GM21528 (cell line): ENCODE measurements around the gene TEX48.

Source experiments
- ATAC-seq: cut with Tn5 transposase; IDR thresholded peaks from one replicate; pipeline ENCODE4 v1.9.1; 2021; ENCODE audit warnings: mild to moderate bottlenecking, moderate library complexity; ENCODE audit not compliant: unreplicated experiment, low FRiP score

TEX48 gene

DNA sequence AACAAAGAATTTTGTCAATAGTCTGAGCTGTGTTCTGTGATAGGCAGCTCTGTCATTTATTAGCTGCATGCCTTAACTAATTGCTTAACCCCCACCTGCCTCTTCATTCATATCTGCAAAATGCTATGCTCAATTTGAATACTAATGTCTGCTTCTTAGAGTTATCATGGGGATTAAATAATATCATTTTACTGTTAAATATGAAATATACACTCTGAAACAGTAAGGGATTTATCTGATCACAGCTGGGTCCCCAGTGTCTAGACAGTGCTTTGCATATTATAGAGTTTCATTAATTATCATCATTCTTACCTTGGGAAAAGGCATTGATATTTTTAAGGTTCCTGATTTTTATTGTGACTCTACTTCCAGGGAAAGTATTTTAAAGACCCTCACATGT lies 12.0 kb downstream of the TEX48 start:
- no peak for ATAC-seq

DNA sequence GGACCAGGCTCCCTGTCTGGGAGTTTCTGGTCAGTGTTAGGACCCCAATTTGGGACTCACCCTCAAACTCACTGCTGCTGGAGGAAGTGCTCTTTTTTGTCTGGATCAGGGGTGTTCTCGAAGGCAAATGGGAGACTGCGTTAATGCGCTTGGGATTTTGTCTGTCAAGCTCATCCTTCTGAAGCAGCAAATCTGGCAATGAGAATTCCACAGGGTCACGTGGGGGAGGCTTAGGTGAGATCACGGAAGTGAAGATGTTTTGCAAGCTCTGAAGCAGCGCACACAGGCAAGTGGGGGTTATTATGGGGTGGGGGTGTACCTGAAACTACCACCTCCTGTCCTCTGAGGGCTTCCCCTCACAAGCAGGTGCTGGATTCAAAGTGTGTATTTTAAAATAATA lies 13.8 kb downstream of the TEX48 start:
- no peak for ATAC-seq

DNA sequence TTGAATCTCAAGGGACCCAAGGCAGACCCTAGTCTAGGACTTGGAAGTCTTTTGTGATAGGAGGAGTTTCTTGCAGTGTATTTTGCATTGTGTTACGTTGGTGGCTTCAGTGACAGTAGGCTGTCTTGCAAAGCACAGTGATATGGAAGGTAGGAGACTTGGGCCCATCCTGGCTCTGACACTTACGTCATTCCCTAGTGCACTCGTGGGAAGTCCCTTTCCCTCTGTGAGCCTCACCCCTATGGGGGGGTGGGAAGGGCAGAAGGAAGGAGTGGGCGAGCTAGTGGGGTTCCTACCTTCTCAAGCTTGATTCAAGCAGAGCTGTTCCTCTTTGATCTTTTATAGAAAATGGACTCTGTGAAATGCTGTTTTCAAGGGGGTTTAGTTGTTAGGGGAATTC lies 15.1 kb downstream of the TEX48 start:
- ATAC-seq, result no peak

DNA sequence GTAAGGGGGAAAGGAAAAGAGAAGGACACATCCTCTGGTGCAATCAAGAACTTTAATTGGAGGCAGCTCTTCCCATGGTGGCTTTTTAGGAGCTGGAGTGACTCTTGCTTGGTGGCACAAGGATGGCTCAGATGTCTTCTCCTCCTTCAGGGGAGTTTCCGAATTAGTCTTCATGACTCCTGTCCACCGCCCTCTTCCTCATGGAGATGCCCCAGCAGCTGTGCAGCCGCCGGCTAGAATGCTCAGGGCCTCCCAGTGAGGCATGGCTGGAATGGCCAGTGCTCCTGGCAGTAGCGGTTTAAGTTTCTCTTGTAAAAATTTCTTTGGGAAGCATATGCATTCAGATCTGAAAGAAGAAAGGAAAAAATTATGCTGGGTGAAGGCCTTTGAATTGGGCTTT lies 15.6 kb downstream of the TEX48 start:
- ATAC-seq, result no peak

DNA sequence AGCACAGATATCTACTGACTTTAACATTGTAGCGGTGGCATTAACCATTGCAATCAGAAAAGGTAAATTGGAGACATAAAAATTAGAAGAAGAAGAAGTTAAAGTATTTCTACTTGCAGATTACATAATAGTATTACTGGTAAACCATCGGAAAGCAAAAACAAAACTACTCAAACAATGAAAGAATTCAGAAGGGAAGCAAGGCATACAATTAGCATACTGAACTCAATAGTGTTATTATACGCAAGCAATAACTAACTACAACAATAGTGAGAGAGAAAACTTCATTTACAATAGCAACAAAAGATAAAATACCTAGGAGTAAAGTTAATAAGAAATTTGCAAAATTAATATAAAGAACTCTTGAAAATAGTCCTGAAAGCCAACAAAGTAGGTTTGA lies 17.8 kb downstream of the TEX48 start:
- no peak for ATAC-seq

DNA sequence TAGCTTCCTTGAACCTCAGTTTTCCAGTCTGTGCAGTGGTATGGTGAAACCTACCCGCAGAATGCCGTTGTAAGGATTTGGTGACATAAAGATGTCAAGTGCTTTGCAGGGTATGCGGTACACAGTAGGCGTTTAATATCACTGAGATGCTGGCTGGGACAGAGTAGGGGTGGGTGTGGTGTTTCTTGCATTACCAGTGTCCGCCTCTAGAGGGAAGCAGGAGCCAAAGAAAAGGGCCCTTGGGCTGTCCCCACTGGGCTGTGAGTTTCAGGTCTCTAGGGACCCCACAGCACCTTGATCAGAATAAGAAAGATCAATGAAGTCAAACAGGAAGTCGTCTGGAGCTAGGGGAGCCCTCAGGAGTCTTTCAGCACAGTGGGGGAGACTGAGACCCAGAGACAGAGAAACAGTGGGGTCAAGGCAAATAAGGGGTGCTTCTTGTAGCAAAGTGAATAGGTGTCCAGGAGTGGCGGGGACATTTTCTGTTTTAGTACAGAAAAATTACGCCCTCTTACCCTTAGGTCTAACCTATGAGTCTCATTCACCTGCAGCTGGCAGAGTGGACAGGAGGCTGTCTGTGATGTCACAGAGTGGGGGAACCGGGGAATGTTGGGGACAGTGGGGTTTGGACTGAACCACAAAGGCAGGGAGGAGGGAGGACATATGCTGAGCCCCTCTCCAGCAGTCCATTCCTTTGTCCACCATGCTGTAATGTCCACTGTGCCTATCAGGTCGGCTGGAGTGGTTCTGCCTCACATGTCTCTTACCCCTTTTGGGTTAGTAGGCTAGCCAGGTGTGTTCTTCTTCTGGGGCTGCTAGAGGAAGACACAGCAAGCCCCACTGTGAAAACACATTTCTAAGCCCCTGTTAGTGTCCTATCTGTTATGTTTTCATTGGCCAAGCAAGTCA lies 19.7 kb downstream of the TEX48 start:
- ATAC-seq, result peak; percentile 76

DNA sequence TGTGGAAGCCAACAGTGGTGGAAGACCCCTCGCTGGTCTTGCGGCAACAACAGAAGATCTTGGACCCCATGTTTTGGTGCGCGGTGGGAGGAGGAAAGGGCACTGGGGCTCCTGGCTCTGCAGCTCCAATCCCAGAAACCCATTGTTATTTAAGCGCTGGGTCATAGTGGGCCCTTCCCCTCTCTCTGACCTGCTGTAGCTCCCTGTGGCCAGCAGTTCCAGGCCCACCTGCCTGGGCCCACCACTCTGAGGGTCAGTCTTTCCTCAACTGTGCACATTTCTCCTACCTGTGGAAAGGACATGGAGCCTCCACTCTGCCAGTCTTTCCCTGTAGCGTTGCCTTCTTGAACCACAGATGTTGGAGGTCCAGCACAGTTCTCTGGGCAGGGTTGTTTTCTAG lies 24.3 kb downstream of the TEX48 start, which contains the start of gene TEX53:
Gene TEX53 (minus strand): TSS at position 101 of the 400 bp plus-strand sequence. CDS start 31 bp downstream, at position 70.
- no peak for ATAC-seq

DNA sequence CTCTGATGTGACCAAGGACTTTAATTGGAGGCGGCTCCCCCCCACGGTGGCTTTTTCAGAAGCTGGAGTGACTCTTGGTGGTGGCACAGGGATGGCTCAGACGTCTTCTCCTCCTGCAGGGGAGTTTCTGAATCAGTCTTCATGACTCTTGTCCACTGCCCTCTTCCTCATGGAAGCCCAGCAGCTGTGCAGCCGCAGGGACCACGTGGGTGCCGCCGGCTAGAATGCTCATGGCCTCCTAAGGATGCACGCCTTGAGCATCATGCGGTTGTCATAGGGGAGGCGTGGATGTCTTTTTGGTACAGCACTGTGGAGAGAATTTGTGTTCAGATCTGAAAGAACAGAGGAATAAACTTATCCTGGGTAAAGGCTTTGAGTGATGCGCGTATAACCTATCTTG lies 25.7 kb downstream of the TEX48 start:
- ATAC-seq, result no peak

DNA sequence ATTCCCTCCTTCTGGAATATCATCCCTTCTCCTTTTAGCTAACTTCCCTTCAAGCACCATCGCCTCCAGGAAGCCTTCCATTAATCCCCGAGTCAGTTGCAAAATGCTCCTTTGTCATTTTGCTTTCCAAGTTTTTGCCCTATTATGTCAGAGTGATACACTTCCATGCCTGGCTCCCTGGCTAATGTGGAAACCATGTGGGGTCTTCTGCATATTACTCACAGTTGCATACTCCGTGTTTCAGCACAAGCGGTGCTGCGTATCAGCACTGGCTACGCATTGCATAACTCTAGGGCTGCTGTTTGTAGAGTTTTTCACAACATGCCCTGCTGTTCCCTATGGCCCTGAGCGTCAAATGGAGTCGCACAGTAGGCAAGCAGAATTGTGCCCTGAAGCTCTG lies 26.3 kb downstream of the TEX48 start:
- no peak for ATAC-seq

DNA sequence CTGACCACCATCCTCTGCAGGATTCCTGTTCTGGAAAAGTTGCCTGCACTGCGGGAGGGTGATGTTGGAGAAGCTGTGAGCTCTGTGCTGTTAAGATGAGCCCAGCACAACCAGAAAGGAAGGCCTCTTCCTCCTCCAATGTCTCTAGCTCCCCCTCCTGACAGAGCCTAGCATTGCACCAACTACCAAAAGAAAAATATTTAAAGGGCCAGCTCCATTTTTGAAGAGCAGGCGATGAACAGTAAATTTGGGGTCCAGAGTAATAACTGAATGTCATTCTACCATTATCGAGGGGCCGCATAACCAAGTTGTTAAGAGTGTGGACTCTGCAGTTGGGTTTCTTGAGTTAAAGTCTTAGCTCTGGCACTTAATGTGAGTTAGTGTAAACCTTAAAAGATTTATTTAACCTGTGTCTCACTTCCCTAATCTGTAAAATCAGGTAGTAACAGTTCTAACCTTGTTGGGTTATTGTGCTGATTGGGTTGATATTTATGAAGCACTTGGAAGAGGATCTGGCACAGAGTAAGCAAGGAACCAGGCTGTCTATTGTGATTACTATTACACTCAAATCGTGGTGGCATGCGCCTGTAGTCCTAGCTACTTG lies 28.3 kb downstream of the TEX48 start:
- ATAC-seq, result peak; percentile 78

DNA sequence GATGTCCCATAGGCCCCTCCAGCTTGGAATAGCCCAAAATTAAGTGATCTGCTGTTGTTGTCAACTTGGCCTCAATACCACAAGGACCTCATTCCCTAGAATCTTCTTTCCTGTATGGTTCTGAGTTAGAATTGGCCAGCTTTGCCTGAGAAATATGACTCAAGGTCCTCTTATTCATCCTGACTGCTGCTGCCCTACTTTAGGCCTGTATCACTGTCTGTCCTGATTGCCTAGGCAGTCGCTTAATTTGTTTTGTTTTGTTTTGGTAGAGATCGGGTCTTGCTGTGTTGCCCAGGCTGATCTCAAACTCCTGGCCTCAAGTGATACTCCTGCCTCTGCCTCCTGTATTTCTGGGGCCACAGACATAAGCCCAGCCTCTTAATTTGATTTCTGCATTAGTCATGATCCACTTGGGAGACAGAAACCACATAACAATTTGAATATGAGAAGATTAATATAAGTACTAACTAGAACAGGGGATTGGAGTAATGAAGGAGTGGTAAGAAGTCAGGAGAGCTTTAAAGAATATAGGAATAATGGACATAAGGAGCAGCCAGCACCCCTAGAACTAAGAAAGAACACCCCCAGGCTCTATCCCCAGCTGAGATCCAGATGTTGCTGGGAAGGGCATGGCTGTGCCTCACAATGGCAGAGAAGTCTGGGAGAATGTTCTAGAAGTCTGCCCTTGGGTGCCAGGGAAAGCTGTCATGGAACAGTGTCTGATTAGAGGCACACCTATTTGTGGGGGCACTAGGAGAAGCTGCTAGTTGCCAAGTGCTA lies 29.0 kb downstream of the TEX48 start:
- peak; percentile 23 for ATAC-seq

DNA sequence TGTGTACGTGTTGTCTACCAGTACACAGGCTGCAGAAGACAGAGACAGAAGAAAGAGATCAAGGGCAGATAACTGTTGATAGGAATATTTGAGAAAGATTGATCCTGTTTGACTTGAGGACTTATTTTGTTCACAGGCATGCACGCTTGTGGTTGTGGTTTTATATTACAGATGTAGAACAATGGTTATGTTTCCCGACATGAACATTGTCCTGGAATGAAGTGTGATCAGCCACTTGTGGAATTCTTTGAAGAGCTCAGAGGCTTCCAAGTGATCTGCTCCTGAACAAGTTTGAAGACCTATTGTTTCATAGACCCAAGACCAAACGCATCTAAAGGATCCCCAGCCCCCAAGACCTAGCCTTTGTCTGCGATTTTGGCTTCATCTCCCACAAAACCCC lies 38.1 kb downstream of the TEX48 start:
- no peak for ATAC-seq

DNA sequence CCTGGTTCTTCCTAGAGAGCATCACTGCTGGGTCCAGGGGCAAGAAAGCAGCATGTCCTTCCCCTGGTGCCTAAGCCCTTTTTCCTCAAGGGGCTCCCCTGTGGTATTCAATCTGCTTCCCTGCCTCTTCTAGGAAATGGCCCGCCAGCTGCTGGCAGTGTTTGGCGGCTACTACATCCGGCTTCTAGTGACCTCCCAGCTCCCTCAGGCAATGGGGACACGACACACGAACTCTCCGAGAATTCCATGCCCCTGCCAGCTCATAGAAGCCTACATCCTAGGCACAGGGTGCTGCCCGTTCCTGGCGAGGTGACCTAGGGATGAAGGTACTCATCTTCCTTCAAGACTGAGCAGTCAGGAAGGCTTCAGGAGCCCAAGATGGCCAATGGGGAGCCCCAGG lies 39.0 kb downstream of the TEX48 start:
- no peak for ATAC-seq

DNA sequence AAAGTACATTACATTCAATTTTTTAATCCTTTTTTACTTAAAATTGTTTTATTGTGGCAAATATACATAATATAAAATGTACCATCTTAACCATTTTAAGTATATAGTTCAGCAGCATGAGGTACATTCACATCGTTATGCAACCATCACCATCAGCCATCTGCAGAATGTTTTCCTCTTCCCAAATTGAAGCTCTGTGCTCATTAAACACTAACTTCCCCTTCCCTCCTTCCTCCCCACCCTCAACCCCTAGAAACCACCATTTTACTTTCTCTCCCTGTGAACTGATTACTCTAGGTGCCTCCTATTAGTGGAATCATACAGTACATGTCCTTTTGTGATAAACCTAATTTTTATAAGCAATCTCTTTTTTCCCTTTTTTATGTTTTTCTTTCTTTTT lies 40.0 kb downstream of the TEX48 start:
- no peak for ATAC-seq

DNA sequence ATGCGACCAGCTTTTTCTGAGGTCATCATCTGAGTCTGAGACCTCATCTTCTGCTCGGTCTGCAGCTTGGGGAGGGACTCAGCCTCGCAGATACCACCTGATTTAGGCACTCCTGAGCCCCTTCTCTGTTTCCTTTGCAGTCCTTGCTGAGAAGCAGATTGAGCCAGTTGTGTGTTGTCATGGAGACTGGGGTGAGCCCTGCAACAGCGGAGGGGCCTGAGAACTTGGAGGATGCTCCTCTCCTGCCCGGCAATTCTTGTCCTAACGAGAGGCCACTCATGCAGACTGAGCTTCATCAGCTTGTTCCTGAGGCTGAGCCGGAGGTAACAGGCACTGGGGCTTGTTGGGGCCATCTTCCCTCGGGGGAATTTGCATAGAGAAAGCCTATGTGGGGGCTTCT lies 43.6 kb downstream of the TEX48 start:
- no peak for ATAC-seq

DNA sequence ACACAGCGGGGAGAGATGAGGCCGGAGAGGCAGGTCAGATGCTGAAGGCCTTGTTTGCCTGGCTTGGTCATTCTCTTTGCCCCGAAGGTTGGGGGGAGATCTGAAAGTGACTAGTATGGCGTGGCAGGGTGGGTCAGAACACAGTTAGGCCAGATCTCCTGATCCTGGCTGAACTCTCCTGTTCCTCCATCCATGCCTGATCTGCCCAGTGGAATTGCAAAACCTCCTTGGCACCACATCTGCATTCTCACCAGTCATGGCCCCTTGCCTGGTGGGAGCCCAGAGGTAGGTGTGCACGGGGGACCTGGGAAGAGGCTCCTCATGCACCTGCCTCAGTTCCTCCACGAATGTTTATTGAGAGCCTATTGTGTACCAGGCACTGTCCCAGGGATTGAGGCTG lies 47.6 kb downstream of the TEX48 start:
- no peak for ATAC-seq

DNA sequence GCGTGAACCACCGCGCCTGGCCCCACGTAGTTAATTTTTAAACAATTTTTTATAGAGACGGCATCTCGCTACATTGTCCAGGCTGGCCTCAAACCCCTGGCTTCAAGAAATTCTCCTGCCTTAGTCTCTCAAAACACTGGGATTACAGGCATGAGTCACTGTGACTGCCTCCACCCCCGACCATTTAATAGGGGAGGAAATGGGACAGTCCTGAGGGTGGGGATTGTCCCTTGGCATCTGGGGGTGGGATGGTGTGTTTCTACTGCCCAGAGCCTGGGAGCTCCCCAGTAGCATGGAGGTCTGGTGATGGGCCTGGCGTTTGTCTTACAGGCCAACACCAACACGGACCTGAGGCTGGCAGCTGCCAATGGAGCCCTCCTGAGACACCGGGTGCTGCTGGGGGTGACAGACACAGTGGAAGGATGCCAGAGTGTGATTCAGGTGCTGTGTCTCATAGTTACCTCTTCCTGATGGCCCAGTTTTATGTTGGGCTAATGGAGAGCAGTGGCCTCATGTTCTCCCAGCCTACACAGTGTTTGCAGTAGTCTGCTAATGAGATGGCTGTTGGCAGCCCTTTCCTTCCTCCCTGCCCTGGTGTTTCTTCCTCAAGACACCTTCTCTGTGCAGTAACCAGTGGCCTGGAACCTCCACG lies 48.4 kb downstream of the TEX48 start:
- no peak for ATAC-seq

DNA sequence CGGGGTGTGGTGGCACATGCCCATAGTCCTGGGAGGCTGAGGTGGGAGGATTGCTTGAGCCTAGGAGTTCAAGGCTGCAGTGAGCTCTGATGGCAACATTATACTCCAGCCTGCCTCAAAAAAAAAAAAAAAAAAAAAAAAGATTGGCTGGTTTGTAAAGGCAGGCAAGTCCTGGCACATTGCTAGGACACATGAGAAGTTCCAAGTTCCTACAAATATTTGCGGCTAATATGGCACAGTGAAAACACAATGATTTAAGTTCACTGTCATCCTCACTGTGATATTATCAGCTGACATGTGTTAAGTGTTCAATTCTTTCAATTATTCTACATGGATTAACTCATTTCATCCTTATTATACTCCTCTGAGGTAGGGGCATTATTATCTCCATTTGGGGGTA lies 50.8 kb downstream of the TEX48 start:
- ATAC-seq, result no peak

DNA sequence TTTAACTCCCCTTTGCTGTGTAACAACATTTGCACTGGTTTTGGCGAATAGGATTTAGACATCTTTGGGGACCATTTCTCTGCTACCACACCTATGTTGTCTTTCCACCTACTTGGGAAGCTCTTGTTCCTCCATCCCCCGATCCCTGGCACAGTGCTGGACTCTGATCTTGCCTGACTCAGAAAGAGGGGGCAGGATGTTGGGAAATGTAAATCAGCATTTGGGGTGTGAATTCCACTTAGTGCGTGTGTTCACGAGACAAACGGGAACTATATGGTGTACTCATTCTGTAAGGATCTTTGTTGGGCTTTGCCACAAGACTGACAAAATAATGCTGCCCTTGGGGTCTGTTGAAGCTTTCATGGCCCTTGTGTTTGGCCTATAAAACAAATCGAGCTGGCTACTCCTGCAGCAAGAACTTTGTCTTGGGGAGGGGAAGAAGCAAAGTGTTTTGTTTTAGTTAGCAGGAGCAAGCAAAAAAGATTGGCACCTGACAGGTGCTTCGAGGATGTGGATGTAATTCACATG lies 52.4 kb downstream of the TEX48 start:
- ATAC-seq, result no peak

DNA sequence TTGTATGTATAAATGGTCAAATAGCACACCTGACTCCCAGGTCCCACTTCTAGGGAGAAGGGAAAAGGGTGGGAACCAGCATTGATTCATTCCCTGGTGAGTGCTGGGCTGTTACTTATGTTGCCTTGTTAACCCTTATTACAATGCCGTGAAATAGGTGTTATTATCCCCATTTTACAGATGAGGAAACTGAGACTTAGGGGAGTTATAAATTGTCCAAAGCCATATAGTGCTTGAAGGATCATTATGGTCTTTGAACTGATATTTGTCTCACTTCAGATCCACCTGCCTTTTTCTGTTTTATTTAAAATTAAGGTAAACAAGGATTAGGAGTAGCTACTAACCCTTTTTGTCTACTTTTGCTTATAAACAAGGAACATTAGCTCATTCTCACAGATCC lies 54.4 kb downstream of the TEX48 start:
- ATAC-seq, result no peak
